ENCODE data around the gene AMHR2.

Gene AMHR2

DNA sequence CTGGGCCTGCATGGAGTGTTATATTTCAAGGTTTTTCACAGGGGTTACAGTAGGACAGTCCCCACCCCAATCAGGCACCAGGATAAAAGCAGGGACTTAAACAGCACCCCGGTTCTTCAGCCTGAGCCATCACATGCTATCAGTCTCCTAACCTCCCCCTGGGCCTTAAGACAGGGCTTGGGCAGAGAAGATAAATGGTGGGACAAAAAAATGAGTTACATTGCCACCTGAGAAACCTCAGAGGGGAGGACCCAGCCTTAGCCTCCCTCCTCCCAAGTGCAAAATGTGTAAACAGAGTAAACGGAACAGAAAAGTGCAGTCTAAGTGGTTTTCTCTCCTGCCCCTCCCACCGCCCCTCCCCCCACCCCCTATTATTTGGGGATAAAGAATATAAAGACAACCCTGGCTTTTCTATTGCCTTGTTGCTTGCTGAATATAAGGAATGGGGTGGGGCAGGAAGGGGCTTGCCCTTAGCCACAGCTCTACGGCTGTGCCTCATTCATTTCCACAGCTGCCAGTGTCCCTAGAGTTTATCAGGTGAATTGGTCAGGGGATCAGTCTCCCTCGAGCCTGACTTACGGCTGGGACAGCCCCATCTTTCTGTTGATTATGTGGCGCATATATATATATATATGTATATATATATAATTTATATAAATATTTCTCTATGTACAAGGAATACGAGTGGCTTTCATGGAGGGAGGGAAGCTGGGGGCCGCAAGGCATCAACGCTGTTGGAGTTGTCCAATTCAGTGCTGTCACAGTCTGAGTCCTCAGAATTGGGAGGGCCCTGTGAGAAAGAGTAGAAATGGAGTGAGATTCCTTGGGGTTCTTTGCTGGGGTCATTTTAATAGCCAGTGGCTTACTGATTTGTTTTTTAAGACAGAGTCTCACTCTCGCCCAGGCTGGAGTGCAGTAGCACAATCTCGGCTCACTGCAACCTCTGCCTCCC, 57.1 kb downstream of the AMHR2 start:
- H3K27ac ChIP-seq (ENCODE audit: extremely low read depth, low read depth, low read length), result no peak overlapping the region
- TF ChIP-seq ZNF654 (tag by site-specific recombination; IDR thresholded peaks at IDR 0.05; ENCODE audit: low read depth) (no peak), KLF1 (tag by site-specific recombination; IDR thresholded peaks at IDR 0.05) (no peak), OSR2 (tag by site-specific recombination; IDR thresholded peaks at IDR 0.05) (no peak), ZNF362 (tag by site-specific recombination; IDR thresholded peaks at IDR 0.05) (no peak), ZNF704 (tag by site-specific recombination; IDR thresholded peaks at IDR 0.05) (no peak), ZNF146 (tag by site-specific recombination; IDR thresholded peaks at IDR 0.05) (no peak), ZBTB17 (tag by site-specific recombination; IDR thresholded peaks at IDR 0.05) (no peak), ZNF830 (tag by site-specific recombination; IDR thresholded peaks at IDR 0.05; ENCODE audit: low read depth) (no peak), ZNF571 (tag by site-specific recombination; IDR thresholded peaks at IDR 0.05) (no peak), ZNF658 (tag by site-specific recombination; IDR thresholded peaks at IDR 0.05) (no peak), ZSCAN18 (tag by site-specific recombination; IDR thresholded peaks at IDR 0.05) (no peak)
- TF ChIP-seq, protein P1, sequence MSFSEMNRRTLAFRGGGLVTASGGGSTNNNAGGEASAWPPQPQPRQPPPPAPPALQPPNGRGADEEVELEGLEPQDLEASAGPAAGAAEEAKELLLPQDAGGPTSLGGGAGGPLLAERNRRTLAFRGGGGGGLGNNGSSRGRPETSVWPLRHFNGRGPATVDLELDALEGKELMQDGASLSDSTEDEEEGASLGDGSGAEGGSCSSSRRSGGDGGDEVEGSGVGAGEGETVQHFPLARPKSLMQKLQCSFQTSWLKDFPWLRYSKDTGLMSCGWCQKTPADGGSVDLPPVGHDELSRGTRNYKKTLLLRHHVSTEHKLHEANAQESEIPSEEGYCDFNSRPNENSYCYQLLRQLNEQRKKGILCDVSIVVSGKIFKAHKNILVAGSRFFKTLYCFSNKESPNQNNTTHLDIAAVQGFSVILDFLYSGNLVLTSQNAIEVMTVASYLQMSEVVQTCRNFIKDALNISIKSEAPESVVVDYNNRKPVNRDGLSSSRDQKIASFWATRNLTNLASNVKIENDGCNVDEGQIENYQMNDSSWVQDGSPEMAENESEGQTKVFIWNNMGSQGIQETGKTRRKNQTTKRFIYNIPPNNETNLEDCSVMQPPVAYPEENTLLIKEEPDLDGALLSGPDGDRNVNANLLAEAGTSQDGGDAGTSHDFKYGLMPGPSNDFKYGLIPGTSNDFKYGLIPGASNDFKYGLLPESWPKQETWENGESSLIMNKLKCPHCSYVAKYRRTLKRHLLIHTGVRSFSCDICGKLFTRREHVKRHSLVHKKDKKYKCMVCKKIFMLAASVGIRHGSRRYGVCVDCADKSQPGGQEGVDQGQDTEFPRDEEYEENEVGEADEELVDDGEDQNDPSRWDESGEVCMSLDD (tag by site-specific recombination; IDR thresholded peaks at IDR 0.05), result no peak
- TF ChIP-seq, protein P2, sequence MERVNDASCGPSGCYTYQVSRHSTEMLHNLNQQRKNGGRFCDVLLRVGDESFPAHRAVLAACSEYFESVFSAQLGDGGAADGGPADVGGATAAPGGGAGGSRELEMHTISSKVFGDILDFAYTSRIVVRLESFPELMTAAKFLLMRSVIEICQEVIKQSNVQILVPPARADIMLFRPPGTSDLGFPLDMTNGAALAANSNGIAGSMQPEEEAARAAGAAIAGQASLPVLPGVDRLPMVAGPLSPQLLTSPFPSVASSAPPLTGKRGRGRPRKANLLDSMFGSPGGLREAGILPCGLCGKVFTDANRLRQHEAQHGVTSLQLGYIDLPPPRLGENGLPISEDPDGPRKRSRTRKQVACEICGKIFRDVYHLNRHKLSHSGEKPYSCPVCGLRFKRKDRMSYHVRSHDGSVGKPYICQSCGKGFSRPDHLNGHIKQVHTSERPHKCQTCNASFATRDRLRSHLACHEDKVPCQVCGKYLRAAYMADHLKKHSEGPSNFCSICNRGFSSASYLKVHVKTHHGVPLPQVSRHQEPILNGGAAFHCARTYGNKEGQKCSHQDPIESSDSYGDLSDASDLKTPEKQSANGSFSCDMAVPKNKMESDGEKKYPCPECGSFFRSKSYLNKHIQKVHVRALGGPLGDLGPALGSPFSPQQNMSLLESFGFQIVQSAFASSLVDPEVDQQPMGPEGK (tag by site-specific recombination; IDR thresholded peaks at IDR 0.05), result no peak
- TF ChIP-seq, protein P3, sequence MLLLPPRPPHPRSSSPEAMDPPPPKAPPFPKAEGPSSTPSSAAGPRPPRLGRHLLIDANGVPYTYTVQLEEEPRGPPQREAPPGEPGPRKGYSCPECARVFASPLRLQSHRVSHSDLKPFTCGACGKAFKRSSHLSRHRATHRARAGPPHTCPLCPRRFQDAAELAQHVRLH (tag by site-specific recombination; IDR thresholded peaks at IDR 0.05), result no peak
- H3K36me3 ChIP-seq (ENCODE audit: control insufficient read depth in 2 of 2, insufficient read depth in 1 of 2, low read length in 2 of 2), result peaks cover 43 to 96% of the 10 kb centered on the region in 2 experiments
- POLR2A ChIA-PET, result interaction anchor here (1.0 to 3.9 kb wide), 9 partner anchors 9 to 159 kb away, joined by 3 to 39 read pairs (median 8); partner anchors contain the start of genes AAAS, MAP3K12 and TARBP2
- CTCF ChIA-PET, result interaction anchor here (0.8 to 2.0 kb wide), 5 partner anchors 9 to 159 kb away, joined by 3 to 7 read pairs (median 4); partner anchors contain the start of gene AAAS
- H3K9me3 ChIP-seq (ENCODE audit: control insufficient read depth, insufficient read depth, low read depth, low read length), result no peaks in the 10 kb centered on the region
- H3K4me1 ChIP-seq (ENCODE audit: control insufficient read depth, insufficient read depth, low read length), result no peaks in the 10 kb centered on the region
- H3K4me3 ChIP-seq (ENCODE audit: low read depth, low read length), result no peak overlapping the region

Data from HEK293 (cell line).